GM12892 (cell line): ENCODE data around the gene IDI2.

Experiments
- POLR2A ChIP-seq: IDR thresholded peaks from 2 replicates; pipeline ENCODE4 v1.6.1; 2011; ENCODE audit warnings: low read depth, low read length, control low read depth
- POLR2AphosphoS5 ChIP-seq: IDR thresholded peaks from 2 replicates; pipeline ENCODE4 v1.6.1; 2011; ENCODE audit warnings: low read depth, low read length, control low read depth

GRCh38 chr10:1050145-1050544 is 24.5 kb upstream of the IDI2 start:
- TF ChIP-seq POLR2AphosphoS5 = no peak
- TF ChIP-seq POLR2A = no peak
